ENCODE measurements around the gene CHGA. TPM values are rescaled to one million over a fixed set of nuclear protein-coding genes. Genes with fewer than 3 reads are reported as not detected.

Gene CHGA
- total RNA-seq, 2 donors from 2014 or later, result 69.5 to 80.1 TPM

GRCh38 chr14:92968291-92969020, 45.5 kb downstream of the CHGA start:
- 94 to 100% methylated on average over 6 to 14 of the region's 14 CpGs for WGBS, 2 donors
- Histone ChIP-seq H3K27ac (no peak overlapping the region), H3K27me3 (no peaks in the 10 kb centered on the region), H3K4me1 (peaks cover 20% of the 10 kb centered on the region), H3K4me3 (no peak overlapping the region), H3K36me3 (replicated peaks in 1 of 2; ENCODE audit: insufficient read depth in 1 of 2, low read depth in 2 of 2) (no peaks in the 10 kb centered on the region), H3K9me3 (no peaks in the 10 kb centered on the region)
- no peak for ATAC-seq
- DNase-seq, result no peak
- intact Hi-C loops (cut with DNase I), result no loop called here
- TF ChIP-seq CTCF (IDR thresholded peaks at IDR 0.05), result no peak
- no peak for TF ChIP-seq POLR2A (IDR thresholded peaks at IDR 0.05)

GRCh38 chr14:92969430-92969829, 46.5 kb downstream of the CHGA start:
- Histone ChIP-seq H3K4me1 (peaks cover 16% of the 10 kb centered on the region), H3K27ac (no peak overlapping the region), H3K4me3 (no peak overlapping the region), H3K9me3 (no peaks in the 10 kb centered on the region), H3K36me3 (replicated peaks in 1 of 2; ENCODE audit: insufficient read depth in 1 of 2, low read depth in 2 of 2) (no peaks in the 10 kb centered on the region), H3K27me3 (no peaks in the 10 kb centered on the region)
- intact Hi-C loops (cut with DNase I), result no loop called here
- 95 to 97% methylated on average over 8 to 10 of the region's 10 CpGs for WGBS, 2 donors
- TF ChIP-seq CTCF (IDR thresholded peaks at IDR 0.05) (no peak), POLR2A (IDR thresholded peaks at IDR 0.05) (no peak)
- DNase-seq, result no peak
- no peak for ATAC-seq

GRCh38 chr14:92969871-92970270, 46.9 kb downstream of the CHGA start:
- Histone ChIP-seq H3K4me3 (no peak overlapping the region), H3K36me3 (replicated peaks in 1 of 2; ENCODE audit: insufficient read depth in 1 of 2, low read depth in 2 of 2) (no peaks in the 10 kb centered on the region), H3K4me1 (peaks cover 11% of the 10 kb centered on the region), H3K9me3 (no peaks in the 10 kb centered on the region), H3K27me3 (no peaks in the 10 kb centered on the region), H3K27ac (no peak overlapping the region)
- TF ChIP-seq POLR2A (IDR thresholded peaks at IDR 0.05), result no peak
- TF ChIP-seq CTCF (IDR thresholded peaks at IDR 0.05), result peak in 1 of 7 experiments; percentile 10
- ATAC-seq, result no peak
- 50 to 64% methylated on average over 12 of the region's 12 CpGs for WGBS, 2 donors
- intact Hi-C loops (cut with DNase I), result no loop called here
- DNase-seq, result no peak

- Histone ChIP-seq H3K27me3 (no peaks in the 10 kb centered on the region), H3K27ac (no peak overlapping the region), H3K36me3 (replicated peaks in 1 of 2; ENCODE audit: insufficient read depth in 1 of 2, low read depth in 2 of 2) (no peaks in the 10 kb centered on the region), H3K4me3 (no peak overlapping the region), H3K4me1 (peaks cover 7% of the 10 kb centered on the region), H3K9me3 (no peaks in the 10 kb centered on the region)
- no peak for ATAC-seq
- intact Hi-C loops (cut with DNase I), result no loop called here
- WGBS, 2 donors, result 81 to 91% methylated on average over 12 of the region's 12 CpGs
- no peak for DNase-seq
- TF ChIP-seq POLR2A (IDR thresholded peaks at IDR 0.05) (no peak), CTCF (IDR thresholded peaks at IDR 0.05) (no peak)
Observed at GRCh38 chr14:92970271-92970670, 47.3 kb downstream of the CHGA start.

GRCh38 chr14:92971601-92972180, 48.7 kb downstream of the CHGA start:
- peaks cover 6% of the 10 kb centered on the region for H3K4me1 ChIP-seq
- TF ChIP-seq POLR2A (IDR thresholded peaks at IDR 0.05), result no peak
- TF ChIP-seq CTCF (IDR thresholded peaks at IDR 0.05), result no peak
- ATAC-seq, result no peak
- H3K27ac ChIP-seq, result no peak overlapping the region
- no peaks in the 10 kb centered on the region for H3K9me3 ChIP-seq
- no peak for DNase-seq
- H3K36me3 ChIP-seq (replicated peaks in 1 of 2; ENCODE audit: insufficient read depth in 1 of 2, low read depth in 2 of 2), result no peaks in the 10 kb centered on the region
- WGBS, 2 donors, result 95 to 96% methylated on average over 14 to 16 of the region's 16 CpGs
- intact Hi-C loops (cut with DNase I), result no loop called here
- no peak overlapping the region for H3K4me3 ChIP-seq
- H3K27me3 ChIP-seq, result no peaks in the 10 kb centered on the region
